Measurements from ENCODE around the gene CARMIL1.

Gene CARMIL1

GRCh38 chr6:25536781-25537180, 257.6 kb downstream of the CARMIL1 start:
- no peak for DNase-seq

- no peak for DNase-seq
Measured at GRCh38 chr6:25537349-25538018, 258.3 kb downstream of the CARMIL1 start.

- no peak for DNase-seq
Measured at GRCh38 chr6:25541228-25541627, 262.1 kb downstream of the CARMIL1 start.

GRCh38 chr6:25542984-25543910, 264.1 kb downstream of the CARMIL1 start:
- DNase-seq = no peak

GRCh38 chr6:25544833-25545232, 265.7 kb downstream of the CARMIL1 start:
- no peak for DNase-seq

GRCh38 chr6:25547797-25548196, 268.6 kb downstream of the CARMIL1 start:
- DNase-seq = no peak

- DNase-seq = no peak
Measured at GRCh38 chr6:25548451-25548850, 269.3 kb downstream of the CARMIL1 start.

GRCh38 chr6:25550631-25551030, 271.5 kb downstream of the CARMIL1 start:
- no peak for DNase-seq

GRCh38 chr6:25553502-25553901, 274.3 kb downstream of the CARMIL1 start:
- no peak for DNase-seq

- DNase-seq = no peak
Measured at GRCh38 chr6:25555188-25555587, 276.0 kb downstream of the CARMIL1 start.

GRCh38 chr6:25556516-25556915, 277.3 kb downstream of the CARMIL1 start:
- DNase-seq = peak; percentile 51

- DNase-seq = no peak
Measured at GRCh38 chr6:25558155-25558817, 279.1 kb downstream of the CARMIL1 start.

- DNase-seq = no peak
Measured at GRCh38 chr6:25560865-25561264, 281.7 kb downstream of the CARMIL1 start.

- no peak for DNase-seq
Measured at GRCh38 chr6:25564943-25565342, 285.8 kb downstream of the CARMIL1 start.

- no peak for DNase-seq
Measured at GRCh38 chr6:25570578-25570977, 291.4 kb downstream of the CARMIL1 start.

GRCh38 chr6:25576919-25577318, 297.7 kb downstream of the CARMIL1 start:
- DNase-seq = no peak

GRCh38 chr6:25578538-25578937, 299.4 kb downstream of the CARMIL1 start:
- DNase-seq = no peak

- no peak for DNase-seq
Measured at GRCh38 chr6:25579391-25579883, 300.3 kb downstream of the CARMIL1 start.

- DNase-seq = no peak
Measured at GRCh38 chr6:25579902-25580495, 300.8 kb downstream of the CARMIL1 start.

GRCh38 chr6:25582101-25582500, 302.9 kb downstream of the CARMIL1 start:
- no peak for DNase-seq

GRCh38 chr6:25583099-25583498, 303.9 kb downstream of the CARMIL1 start:
- no peak for DNase-seq

- no peak for DNase-seq
Measured at GRCh38 chr6:25583906-25584305, 304.7 kb downstream of the CARMIL1 start.

- no peak for DNase-seq
Measured at GRCh38 chr6:25585225-25585624, 306.1 kb downstream of the CARMIL1 start.
